ENCODE results near the gene ZBTB2. TPM values are rescaled to one million over a fixed set of nuclear protein-coding genes. Genes with fewer than 3 reads are reported as not detected.
A peak's percentile ranks its signal among the peaks of the same experiment; 100 is the strongest.

The ZBTB2 gene
- total RNA-seq, 1 experiment from 2014 or later: 31.4 TPM

- WGBS (ENCODE audit: extremely low coverage, insufficient read length, low lambda C conversion rate): no CpG with 5 or more reads among the region's 1 CpG
- no peak overlapping the region for H3K27ac ChIP-seq (ENCODE audit: insufficient read length, low read depth, low read length)
- H3K23ac ChIP-seq (ENCODE audit: insufficient read length, low read depth, low read length): no peak overlapping the region
- H3K4me1 Mint-ChIP-seq: peaks cover 12 to 15% of the 10 kb centered on the region in 2 experiments
- TF ChIP-seq, protein P1, sequence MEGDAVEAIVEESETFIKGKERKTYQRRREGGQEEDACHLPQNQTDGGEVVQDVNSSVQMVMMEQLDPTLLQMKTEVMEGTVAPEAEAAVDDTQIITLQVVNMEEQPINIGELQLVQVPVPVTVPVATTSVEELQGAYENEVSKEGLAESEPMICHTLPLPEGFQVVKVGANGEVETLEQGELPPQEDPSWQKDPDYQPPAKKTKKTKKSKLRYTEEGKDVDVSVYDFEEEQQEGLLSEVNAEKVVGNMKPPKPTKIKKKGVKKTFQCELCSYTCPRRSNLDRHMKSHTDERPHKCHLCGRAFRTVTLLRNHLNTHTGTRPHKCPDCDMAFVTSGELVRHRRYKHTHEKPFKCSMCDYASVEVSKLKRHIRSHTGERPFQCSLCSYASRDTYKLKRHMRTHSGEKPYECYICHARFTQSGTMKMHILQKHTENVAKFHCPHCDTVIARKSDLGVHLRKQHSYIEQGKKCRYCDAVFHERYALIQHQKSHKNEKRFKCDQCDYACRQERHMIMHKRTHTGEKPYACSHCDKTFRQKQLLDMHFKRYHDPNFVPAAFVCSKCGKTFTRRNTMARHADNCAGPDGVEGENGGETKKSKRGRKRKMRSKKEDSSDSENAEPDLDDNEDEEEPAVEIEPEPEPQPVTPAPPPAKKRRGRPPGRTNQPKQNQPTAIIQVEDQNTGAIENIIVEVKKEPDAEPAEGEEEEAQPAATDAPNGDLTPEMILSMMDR (conservative IDR thresholded peaks at IDR 0.05): no peak
- H3K14ac ChIP-seq (ENCODE audit: insufficient read depth, low read length): no peak overlapping the region
- no peak overlapping the region for H3K4me2 ChIP-seq (ENCODE audit: insufficient read depth, insufficient read length, low read length)
- no peaks in the 10 kb centered on the region for H3K9me3 Mint-ChIP-seq
- H4K8ac ChIP-seq (replicated peaks; ENCODE audit: insufficient read length, low read depth, low read length): no peak overlapping the region
- no peak overlapping the region for H4K91ac ChIP-seq (ENCODE audit: insufficient read length, low read depth, low read length)
- H2BK15ac ChIP-seq (ENCODE audit: low read depth, low read length): no peak overlapping the region
- H2AK5ac ChIP-seq (ENCODE audit: insufficient read length, low read length): no peak overlapping the region
- H3K4me3 Mint-ChIP-seq: peak overlapping the region in 1 of 2 experiments; percentile 6; a peak in 1 of 5 replicates
- no peak overlapping the region for H3K9ac ChIP-seq (ENCODE audit: extremely low read depth, insufficient read length, low read length)
- no peak overlapping the region for H3K18ac ChIP-seq (ENCODE audit: insufficient read length, low read depth, low read length)
- H3K36me3 Mint-ChIP-seq (ENCODE audit: insufficient read depth in 1 of 3, low read depth in 3 of 3): peaks cover 0 to 10% (median 2%) of the 10 kb centered on the region in 3 experiments; a peak in 3 of 7 replicates
- 0 out of 2 replicates have a peak, but pooled peaks cover 2% of the 10 kb centered on the region for H3K4me1 ChIP-seq (ENCODE audit: insufficient read depth, low read length)
- no peaks in the 10 kb centered on the region for H3K23me2 ChIP-seq (ENCODE audit: insufficient read length, low read depth, low read length, poor library complexity, severe bottlenecking)
- no peak overlapping the region for H3T11ph ChIP-seq (ENCODE audit: low read length)
- DNase-seq: no peak
- no peak overlapping the region for H3K4ac ChIP-seq (ENCODE audit: low read depth, low read length)
- H2BK20ac ChIP-seq (ENCODE audit: low read depth, low read length, poor library complexity, severe bottlenecking): no peak overlapping the region
- H3K9me3 ChIP-seq (ENCODE audit: control insufficient read depth, low read depth, low read length): no peaks in the 10 kb centered on the region
- peaks cover 9% of the 10 kb centered on the region; the same call in 1 of the 2 replicates for H3K79me2 ChIP-seq (ENCODE audit: insufficient read depth, low read length)
- H2BK120ac ChIP-seq (ENCODE audit: low read depth, low read length, poor library complexity, severe bottlenecking): no peak overlapping the region
- H3K27me3 Mint-ChIP-seq (ENCODE audit: low read depth): no peaks in the 10 kb centered on the region
- peaks cover 2% of the 10 kb centered on the region for H3K79me1 ChIP-seq (ENCODE audit: insufficient read depth, low read depth, low read length, poor library complexity, severe bottlenecking)
- no peaks in the 10 kb centered on the region for H3K27me3 ChIP-seq (ENCODE audit: insufficient read depth, low read length)
- peak overlapping the region; percentile 68 to 93 (median 82); a peak in 5 of 7 replicates for H3K27ac Mint-ChIP-seq
- no peaks in the 10 kb centered on the region for H4K20me1 ChIP-seq (ENCODE audit: control insufficient read depth, insufficient read depth, insufficient read length)
- H2AFZ ChIP-seq (ENCODE audit: low read length): no peak overlapping the region
- H4K5ac ChIP-seq (ENCODE audit: insufficient read length, low read depth, low read length): no peak overlapping the region
- no peak overlapping the region for H3K56ac ChIP-seq (ENCODE audit: insufficient read length, low read depth, low read length)
- H2BK5ac ChIP-seq (ENCODE audit: insufficient read length, low read length): no peak overlapping the region
- H2BK12ac ChIP-seq (ENCODE audit: insufficient read length, low read depth, low read length): no peak overlapping the region
Measured at GRCh38 chr6:151380848-151381205, 10.5 kb downstream of the ZBTB2 start.
